ENCODE data around the gene LACRT.
A peak's percentile ranks its signal among the peaks of the same experiment; 100 is the strongest.

Gene LACRT

GRCh38 chr12:54601841-54602240 lies 32.9 kb downstream of the LACRT start:
- DNase-seq (ENCODE audit: low spot score): no peak

DNA sequence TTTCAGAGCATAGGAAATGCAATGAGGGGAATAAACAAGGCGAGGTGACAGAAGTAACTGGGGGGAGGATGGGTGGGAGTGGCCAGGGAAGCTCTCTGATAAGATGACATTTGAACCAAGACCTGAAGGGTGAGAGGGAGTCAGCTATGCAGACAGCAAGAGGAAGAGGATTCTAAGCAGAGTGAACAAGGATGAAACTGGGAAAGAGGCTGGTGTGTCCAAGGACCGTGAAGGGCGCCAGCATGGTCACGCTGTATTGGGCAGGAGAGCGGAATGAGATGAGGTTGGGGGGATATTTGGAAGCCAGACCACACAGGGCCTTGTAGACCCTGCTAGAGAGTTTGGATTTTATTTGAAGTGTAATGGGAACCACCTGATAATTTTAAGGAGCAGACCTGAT lies 35.7 kb downstream of the LACRT start:
- no peak for DNase-seq (ENCODE audit: low spot score)

DNA sequence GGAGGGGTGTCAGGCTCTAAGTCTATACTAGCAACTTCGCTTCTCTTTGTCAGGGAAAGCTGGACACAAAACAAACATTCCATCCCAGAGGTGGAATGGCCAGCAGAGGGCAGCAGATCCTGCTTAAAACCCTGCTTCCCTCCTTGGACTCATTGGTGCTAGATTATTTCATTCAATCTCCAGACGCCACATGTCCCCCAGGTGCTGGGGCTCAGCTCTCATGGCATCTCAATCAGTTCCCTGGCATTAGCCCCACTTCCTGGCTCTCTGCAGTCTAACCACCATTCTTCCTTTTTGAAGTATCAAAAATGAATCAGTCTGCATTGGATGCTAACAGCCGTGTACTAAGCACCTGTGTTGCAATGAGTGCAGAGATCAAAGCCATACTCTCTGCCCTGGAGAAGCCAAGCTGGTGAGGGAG lies 38.2 kb downstream of the LACRT start:
- peak; percentile 67 for DNase-seq (ENCODE audit: low spot score)

GRCh38 chr12:54595471-54595870 lies 39.2 kb downstream of the LACRT start:
- DNase-seq (ENCODE audit: low spot score): no peak

DNA sequence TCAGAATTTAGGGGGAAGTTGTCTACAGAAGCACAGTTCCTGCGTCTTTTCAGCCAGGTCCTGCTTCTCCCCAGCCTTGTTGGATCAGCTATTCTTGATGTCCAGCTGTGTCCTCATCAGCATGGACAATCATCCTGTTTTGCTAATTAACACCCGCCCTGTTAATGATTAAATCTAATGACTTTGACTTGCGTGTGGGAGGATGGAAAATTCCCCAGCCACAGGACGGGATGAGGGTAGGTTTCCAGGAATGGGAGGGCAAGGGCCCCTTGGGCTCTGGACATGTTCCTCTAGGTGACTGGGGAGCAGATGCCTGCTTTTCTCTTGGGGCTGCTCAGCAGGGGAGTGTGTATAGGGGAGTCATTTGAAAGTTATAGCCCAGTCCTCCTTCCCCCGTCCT lies 41.0 kb downstream of the LACRT start:
- no peak for DNase-seq (ENCODE audit: low spot score)

- DNase-seq (ENCODE audit: low spot score): no peak
These were observed 41.6 kb downstream of the LACRT start for GRCh38 chr12:54593135-54593534.

DNA sequence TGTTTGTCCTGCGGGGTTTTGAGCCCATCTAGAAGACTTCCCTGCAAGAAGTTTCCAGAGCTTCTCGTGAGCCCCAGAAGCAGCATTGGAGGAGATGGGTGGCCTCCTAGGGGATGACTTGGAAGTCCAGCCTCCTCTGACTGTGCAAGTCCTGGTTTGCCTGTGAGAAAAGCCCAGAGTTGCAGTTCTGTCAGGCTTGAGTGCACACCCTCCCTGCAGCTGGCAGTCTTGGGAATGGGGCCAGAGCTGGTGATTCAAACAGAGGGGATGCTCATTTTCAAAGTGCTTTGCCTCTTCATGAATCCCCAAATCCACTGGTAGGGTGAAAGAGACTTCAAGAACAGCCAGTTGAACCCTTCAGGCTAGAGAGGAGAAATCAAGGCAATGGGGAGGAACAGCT lies 42.4 kb downstream of the LACRT start:
- no peak for DNase-seq (ENCODE audit: low spot score)

- DNase-seq (ENCODE audit: low spot score): no peak
These were observed 43.6 kb downstream of the LACRT start for GRCh38 chr12:54590978-54591591.

DNA sequence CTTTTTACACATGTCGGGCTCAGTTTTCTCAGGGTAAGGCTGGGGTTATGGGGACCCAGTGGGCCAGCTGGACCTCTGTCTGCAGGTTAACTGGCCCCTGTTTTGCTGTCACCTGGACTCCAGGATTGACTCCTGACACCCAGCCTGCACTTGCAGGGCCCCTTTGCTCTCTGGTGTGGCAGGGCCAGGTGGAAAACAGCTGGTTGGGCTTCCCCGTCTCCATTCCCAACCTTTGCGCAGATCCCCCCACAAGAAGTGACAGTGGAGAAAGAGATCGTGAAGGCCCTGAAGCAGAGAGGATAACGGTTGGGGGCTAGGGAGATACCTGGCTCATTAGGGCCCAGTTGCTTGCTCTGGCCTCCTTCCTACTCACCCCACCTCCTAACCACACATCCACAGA lies 44.7 kb downstream of the LACRT start:
- DNase-seq (ENCODE audit: low spot score): no peak

DNA sequence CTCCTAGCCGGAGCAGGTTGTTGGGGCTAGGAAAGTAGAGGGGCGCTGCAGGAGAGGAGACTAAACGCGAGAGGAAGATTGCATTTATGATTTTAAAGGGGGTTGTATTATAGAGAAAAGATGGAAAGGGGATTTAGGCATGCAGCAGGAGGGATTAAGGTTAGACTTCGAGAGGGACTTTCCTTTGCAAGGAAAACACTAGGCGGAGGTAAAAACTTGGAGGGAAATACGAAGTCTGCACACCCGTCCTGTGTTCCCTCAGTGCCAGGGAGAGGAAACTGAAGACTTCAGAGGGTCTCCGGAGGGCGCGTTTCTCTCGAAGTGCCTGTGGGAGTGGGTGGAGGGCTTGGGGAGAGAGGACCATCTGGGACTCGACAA lies 45.8 kb downstream of the LACRT start:
- DNase-seq (ENCODE audit: low spot score): no peak

GRCh38 chr12:54588110-54588889 lies 46.4 kb downstream of the LACRT start, which contains the start of gene PPP1R1A:
Gene PPP1R1A (minus strand): TSS chr12:54588659. CDS start chr12:54588488, 171 bp downstream.
- DNase-seq (ENCODE audit: low spot score): no peak

DNA sequence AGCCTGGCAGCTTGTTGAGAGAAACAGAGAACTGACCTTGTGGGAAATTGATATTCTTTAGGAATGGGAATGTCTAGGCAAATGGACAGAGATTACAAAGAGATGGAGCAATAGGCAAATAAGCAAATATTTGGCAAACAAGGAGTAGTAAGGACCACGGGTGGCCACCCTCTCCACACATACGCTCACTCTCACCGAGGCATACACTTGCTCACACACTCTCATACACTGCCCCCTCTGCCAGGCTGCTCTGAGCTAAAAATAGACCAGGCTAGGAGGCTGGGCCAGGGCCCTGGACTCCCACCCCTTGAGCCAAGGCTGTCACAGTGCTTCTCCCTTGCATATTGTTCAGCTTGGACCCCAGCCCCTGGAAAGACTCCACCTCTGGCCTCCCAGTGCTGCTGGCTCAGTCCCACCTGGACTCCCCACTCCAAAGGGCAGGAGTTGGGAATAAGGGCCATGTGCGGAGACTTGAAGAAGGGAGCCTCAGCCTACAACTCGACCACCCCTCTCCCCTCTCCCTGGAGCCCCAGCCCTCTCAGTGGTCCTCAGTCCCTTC lies 47.3 kb downstream of the LACRT start:
- peak; percentile 34 for DNase-seq (ENCODE audit: low spot score)

DNA sequence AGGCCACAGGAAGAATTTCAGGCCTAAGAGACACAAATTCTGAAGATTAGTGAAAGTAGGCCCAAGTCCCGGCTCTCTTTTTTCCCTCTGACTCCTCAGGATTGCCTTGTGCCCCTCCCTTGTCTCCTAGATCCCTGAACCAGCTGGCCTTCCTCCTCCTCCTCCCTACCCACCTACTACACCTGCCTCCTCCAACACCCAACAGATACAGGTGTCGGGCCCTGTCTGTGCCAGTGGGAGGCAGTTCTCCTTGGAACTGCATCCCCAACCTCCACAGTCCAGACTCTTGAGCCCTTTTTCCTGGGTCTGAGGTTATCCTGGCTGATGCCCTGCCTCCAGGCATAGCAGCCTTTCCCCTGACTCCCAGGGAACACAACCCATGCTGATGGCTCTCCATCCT lies 48.1 kb downstream of the LACRT start:
- no peak for DNase-seq (ENCODE audit: low spot score)

DNA sequence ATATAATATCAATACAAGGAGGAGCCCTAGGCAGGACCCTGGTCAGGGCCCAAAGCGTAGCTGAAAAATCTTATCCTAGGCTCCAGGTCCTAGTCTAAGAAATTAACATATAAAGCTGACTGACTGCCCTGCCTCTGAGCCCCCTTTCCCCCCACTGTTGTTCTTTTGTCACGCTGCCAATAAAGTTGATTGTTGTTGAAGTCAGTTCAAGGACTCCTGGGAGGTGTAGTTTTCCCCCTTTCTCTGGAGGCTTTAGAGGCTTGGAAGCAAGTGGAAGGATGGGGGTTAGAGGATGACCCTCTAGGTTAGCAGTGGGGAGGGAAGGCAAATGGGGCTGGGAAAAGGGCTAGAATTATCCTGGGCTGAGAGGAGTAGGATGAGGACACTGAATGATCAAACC lies 49.5 kb downstream of the LACRT start:
- no peak for DNase-seq (ENCODE audit: low spot score)

DNA sequence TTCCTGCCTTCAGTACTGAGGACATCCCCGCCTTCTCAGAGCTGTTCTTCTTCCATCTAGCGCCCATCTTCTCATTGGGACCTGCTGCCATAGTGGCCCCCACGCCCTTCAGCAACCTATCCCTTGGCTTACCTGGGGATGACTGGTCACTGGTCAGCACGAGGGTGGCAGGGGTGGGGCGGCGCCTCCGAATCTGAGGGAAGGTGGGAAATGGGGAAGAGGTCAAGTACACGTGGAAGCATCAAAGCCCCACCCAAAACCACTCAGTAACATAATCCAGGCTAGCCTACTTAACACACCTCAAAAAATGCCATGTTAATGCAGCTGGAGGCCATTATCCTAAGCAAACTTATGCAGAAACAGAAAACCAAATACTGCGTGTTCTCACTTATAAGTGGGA lies 50.6 kb downstream of the LACRT start:
- DNase-seq (ENCODE audit: low spot score): no peak

DNA sequence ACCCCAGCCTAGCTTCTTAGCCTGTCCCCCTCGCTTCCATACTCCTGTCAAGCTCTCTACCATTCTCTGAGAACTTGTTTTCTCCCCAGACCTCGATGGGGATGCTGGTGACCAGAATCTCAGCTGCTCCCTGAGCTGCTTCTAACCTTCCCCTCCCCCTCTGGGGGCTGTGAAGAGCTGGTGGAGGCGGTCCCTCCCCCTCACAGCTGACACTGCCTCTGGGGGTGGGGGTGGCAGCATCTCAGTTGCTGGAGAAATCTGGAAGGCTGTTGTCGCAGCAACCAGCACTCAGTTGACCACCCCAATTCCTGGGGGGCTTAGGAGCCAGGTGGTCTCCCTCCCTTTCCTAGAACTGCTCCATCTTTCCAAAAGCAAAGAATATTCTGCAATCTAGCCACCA lies 51.0 kb downstream of the LACRT start:
- no peak for DNase-seq (ENCODE audit: low spot score)

GRCh38 chr12:54581412-54581811 lies 53.3 kb downstream of the LACRT start:
- no peak for DNase-seq (ENCODE audit: low spot score)
